GM20000 (cell line): ENCODE results near the gene TMEM108.

ENCODE experiments used
- DNase-seq: peaks from one replicate; pipeline ENCODE4 v3.0.0; 2012; ENCODE audit warnings: low spot score
- CTCF ChIP-seq: IDR thresholded peaks from 2 replicates; pipeline ENCODE4 v1.5.1; 2012; ENCODE audit warnings: mild to moderate bottlenecking, control low read depth; ENCODE audit errors: extremely low read depth, missing control alignments

The TMEM108 gene

GRCh38 chr3:133197619-133198018 is 159.4 kb downstream of the TMEM108 start:
- no peak for TF ChIP-seq CTCF
- DNase-seq = no peak

GRCh38 chr3:133206921-133207320 is 168.7 kb downstream of the TMEM108 start:
- no peak for TF ChIP-seq CTCF
- DNase-seq = no peak

- DNase-seq = no peak
- TF ChIP-seq CTCF = no peak
Observed at GRCh38 chr3:133208184-133208583, 170.0 kb downstream of the TMEM108 start.

GRCh38 chr3:133209871-133210550 is 171.8 kb downstream of the TMEM108 start:
- DNase-seq = no peak
- TF ChIP-seq CTCF = no peak

- DNase-seq = no peak
- no peak for TF ChIP-seq CTCF
Observed at GRCh38 chr3:133210656-133211055, 172.5 kb downstream of the TMEM108 start.

GRCh38 chr3:133211449-133211848 is 173.3 kb downstream of the TMEM108 start:
- no peak for TF ChIP-seq CTCF
- DNase-seq = peak; percentile 37

GRCh38 chr3:133211856-133212255 is 173.7 kb downstream of the TMEM108 start:
- TF ChIP-seq CTCF = no peak
- DNase-seq = no peak
